Measurements from ENCODE around the gene SLCO2A1.

Gene SLCO2A1

DNA sequence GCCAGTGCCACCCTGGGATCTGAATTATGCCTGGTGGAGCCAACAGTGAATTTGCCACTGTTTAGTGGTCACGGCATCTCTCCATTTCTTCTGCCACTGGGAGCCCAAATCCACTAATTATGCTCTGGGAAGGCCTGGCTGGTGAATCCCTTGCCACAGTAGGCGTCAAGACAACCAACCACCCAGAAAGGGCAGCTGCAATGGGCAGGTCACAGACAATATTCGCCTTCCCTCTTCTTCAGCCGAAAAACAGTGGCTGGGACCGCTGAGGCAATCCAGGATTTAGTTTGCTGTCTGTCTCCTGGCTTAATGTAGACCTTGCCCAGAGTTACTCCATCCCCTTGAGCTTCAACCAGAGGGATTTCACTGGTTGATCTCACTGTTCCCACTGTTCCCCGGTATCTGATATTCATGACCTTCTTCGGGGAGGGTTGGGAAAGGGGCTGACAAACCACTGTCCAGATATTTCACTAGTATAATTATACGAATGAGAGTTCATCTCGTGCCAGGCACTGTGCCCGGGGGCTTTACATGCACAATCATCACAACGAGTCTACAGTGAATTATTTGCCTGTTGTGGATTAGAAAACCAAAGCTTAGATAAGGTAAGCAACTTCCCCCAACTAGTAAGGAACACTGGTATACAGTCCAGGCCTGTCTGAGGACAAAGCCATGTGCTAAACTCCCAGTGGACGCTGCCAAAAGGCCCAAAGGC is 84.2 kb downstream of the SLCO2A1 start:
- no peak for DNase-seq

DNA sequence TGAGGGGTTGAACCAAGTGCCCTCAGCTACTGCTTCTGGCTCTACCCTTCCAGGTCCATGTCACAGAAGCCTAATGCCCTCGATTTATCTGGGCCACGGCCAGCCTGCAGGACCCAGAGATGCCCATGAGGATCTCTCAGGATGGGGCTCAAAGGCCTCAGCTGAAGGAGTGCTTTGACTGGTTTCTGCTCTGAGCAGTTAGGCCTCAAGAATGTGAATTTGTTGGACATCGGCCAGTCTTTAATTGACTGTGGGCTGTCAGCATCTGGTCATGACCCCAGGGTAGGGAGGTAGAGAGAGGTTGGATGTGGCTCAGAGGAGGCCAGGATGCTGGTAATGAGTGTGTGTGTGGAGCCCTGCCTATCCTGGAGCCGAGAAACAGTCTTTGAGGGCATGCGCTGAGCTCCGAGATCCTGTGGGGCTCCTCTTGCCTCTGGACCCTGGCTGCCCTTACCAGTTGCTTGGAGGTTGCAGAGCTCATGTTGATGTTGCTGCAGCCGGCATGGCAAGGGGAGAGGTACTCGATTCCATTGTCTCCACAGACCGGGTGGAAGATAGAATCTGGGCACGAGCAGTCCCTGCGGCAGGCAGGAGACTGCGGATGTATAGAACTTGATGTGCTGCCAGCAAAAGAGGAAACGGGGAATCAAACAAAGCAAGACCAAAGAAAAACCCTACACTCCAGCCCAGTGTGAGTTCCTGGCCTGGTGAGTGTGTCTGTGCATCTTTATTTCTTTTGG is 84.9 kb downstream of the SLCO2A1 start:
- DNase-seq, result no peak

DNA sequence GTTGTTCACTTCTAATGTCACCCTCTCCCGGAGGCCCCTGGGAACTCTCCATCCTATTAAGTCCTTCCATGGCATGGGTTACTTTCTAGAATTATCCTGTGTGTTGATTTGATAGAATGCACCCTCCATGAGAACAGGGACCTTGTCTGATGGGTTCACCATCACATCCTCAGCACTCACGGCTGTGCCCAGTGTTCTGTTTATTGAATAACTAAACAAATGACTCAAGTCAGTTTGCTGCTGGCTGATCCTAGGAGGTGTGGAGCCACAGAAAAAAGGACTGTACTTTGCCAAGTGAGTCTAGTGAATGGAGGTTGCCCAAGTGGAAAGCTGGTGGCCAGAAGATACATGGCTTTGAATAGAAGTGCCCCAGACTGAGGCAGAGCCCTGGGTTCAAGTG is 85.5 kb downstream of the SLCO2A1 start:
- DNase-seq, result no peak

DNA sequence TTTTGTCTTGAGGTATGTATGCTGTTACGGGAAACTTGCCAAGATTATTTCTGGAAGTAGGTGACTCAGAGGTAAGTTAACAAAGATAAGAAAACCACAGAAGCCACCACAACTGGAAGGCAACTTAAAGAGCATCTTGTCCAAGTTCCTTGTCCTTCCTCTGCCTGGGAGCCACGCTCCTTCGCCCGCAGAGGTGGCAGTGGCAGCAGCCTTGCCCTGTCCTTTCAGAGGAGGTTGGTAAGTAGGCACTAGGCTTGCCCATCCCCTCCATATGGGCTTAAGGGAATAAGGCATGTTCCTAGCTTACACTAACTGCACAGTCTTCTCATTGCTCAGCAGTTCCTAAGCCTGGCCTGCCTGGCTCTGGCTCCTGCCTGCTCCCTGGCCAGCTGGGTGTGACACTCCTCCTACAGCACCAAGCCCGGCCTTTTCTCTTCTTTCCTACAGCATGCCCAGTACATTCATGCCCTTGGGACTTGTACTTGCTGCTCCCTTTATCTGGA is 86.0 kb downstream of the SLCO2A1 start:
- DNase-seq, result no peak

DNA sequence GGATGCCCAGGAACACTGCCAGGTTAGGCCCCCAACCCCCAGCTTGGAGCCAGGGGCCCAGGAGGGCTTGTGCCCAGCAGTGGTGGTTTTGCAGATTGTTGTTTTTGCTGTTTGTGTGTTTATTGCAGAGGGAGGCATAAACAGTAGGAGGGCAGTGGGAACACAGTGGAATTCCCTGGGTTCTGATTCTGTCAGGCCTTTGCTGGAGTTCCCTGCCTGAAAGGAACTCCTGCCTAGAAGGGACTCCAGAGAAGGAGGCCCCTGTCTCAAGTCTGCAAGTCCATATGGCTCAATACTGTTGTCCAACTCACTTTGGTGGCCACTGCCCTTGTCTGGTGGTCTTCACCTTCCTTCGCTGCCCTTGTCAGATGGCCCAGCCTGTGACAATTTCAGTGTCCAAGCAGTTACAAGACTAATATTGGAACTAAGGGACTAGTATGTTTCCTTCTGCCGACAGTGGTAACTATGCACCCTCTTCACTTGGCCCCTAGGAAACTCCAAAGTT is 86.6 kb downstream of the SLCO2A1 start:
- DNase-seq, result no peak

DNA sequence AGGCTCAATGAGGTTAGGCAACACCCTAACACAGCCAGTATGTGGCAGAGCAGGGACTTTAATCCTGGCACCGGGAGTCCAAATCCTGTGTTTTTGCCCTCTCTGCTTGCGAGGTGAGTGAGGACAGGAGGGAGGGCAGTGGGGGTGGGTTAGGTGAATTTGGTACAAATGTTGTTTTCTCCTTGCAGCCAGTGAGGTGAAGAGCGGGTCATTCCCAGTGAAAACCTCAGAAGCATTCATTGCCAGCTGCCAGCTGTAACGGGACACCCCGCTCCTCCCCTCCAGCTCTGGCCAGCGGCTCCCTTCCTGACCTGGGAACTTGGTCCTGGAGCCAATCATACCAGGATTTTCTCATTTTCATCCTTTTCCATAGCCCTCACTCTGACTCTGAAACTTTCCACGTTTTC is 88.3 kb downstream of the SLCO2A1 start:
- no peak for DNase-seq

DNA sequence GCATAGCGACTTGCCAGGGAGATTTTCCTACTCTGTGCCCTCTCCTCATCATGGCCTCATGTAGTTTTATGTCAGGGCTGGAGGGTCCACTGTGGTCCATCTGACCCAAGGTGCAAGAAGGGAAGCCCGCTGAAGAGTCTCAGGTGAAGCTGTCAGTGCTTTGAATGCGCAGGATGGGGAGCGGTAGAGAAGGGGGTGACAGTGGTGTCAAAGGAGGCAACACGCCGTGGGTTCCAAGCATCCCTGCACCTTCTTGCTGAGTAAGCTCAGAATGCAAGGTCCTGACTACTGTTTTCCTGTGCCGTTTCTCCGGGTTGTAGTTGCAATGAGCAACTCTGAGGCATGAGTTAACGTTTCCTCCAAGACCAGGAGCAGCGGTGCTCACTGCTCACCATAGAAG is 89.2 kb downstream of the SLCO2A1 start:
- no peak for DNase-seq

DNA sequence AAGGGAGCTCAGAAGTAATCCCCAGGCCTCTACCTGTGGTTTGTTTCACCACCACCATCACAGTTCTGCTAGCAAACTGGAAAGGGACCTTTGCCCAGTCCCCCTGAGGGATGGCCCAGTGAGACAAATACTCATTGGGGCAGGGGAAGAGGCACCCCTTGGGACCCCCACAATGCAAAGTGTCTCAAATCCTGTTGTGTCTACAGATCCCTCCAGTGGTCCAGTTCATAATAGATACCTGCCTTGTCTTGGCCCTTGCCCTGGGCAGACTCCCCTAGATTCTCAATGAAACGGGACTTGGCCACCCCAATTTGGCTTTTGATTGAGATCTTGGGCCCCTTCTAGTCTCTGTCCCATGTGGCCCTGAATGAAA is 90.3 kb downstream of the SLCO2A1 start:
- no peak for DNase-seq

DNA sequence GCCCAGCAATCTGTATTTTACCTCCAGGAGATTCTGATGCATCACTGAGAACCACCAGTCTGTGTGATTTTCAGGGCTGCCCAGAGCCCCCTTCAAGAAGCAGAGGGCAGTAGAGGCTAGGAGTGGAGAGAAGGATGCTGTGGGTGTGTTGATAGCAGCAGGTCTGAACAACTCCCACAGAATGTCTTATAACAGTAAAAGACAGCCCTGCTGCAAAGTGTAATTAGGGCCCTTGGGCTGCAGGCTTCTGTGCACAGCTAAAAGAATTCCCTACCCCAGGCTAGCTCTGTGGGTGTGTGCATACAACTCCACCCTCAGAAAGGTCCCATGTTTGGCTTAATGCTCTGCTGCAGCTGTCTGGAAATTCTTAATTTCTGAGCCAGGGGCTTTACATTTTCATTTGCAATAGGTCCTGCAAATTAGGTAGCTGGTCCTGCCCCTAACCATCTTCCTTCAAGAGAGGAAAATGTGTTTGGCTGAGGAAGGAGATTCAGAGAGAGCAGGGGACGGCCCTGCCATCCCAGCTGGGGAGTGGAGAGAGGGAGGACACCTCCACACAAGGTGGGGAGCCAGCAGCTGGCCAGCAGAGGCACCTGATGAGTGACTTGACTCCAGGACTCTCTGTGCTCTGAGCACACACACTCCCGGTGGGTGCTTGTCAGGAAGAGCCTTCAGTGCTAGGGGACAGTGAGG is 90.8 kb downstream of the SLCO2A1 start:
- DNase-seq, result no peak

DNA sequence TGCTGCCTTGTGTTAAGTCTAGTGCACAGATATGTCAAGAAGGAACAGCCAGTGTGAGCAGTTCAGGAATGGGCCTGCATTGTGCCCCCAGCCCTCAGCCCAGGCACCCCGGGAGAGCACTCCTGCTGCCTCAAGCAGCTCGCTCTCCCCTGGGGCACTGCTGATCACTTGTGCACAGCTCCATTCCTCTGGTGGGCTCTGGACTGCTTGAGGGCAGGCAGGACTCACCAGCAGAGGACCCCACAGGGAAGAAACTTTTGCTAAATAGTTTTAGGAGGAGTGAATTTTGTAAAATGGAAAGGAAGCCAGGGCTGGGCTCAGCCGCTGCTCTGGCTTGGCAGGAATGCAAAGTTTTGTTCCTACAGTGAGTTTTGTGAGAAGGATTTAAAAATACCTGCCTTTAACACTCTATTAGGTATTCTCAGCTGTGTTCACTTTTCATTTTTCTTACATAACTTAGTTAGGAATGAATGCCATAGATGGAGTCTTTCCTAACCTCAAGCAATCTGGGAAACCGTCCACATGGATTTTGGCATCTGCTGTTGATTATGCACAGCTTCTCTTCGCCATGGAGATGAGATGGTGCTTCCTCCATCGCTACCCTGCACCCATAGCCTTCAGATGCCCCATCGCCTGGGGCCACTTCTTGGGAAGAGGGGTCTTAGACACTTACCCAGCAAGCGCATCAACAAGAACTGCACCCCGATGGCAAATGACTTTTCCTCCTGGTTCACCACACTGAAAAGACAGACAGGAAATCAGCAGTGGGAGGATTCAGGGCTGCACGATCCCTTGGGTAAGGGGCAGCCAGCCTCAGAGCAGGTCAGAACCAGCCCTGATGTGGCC is 91.7 kb downstream of the SLCO2A1 start:
- DNase-seq, result no peak

DNA sequence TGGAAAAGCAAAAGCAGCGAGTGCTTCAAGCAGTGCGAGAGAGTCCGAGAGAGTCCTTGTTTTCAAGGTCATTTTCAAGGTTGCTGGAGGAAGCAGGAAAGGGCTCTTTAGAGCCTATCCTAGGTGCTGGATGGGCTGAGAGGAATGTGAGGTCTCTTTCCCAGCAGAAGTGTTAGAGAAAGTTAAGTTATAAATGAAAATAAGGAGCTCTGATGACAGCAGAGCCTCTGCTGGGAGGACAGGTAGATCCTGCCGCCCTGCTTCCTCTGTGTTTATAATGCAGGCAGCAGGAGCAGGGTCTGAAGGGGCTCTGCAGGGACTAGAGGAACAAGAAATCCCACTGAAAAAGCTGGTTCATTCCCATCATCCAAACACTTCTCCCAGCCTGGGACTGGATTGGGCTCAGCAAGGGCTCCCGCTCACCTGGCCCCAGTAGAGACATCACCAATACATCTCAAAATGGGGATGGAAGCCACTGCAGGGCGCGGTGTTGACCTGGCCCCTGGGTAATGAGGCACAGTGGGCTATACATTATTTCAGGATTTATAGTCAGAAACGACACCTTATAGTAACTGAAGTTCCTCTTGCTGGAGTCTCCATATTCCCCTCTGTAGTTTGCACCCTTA is 92.6 kb downstream of the SLCO2A1 start:
- DNase-seq, result no peak

DNA sequence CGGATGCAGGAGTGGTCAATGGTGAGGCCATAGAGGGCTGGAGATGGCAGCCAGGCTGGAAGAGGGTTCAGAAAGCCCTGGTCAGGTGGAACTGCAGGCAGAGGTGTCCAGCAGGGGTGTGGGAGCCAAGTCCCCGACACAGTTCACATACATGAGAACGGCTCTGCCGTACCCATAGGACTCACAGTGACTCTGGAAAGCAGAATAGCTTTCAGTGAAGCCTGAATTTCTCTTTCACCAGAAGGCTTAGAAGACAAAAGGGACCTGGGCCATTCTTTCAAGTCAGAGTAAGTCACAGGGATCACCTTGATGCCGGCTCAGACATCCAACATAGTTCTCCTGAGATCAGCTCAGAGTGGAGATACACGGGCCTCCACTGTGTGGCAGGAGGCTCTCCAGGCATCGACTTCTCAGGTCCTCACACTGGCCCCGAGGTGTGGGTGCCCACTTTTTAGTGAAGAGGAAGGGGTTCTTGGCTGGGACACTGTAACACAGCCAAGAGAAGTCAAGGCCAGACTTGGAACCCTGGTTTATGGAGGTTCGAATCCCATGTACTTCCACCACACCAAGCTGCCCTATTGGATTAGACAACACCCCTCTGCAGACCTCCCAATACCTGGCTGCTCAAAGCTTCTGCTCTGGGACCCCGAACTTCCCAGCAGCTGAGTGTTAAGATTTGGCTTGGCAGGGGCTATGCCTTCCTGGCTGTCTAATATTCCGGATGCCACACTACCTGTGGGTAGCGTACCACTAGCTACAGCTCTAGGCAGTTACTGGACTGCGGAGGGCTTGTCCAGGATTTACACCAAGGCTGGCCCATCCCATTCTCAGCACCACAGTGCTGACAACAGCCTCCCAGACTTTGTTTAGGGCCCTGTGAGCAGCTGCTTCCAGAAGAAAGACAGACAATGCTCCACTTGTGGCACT is 93.6 kb downstream of the SLCO2A1 start:
- DNase-seq, result no peak

DNA sequence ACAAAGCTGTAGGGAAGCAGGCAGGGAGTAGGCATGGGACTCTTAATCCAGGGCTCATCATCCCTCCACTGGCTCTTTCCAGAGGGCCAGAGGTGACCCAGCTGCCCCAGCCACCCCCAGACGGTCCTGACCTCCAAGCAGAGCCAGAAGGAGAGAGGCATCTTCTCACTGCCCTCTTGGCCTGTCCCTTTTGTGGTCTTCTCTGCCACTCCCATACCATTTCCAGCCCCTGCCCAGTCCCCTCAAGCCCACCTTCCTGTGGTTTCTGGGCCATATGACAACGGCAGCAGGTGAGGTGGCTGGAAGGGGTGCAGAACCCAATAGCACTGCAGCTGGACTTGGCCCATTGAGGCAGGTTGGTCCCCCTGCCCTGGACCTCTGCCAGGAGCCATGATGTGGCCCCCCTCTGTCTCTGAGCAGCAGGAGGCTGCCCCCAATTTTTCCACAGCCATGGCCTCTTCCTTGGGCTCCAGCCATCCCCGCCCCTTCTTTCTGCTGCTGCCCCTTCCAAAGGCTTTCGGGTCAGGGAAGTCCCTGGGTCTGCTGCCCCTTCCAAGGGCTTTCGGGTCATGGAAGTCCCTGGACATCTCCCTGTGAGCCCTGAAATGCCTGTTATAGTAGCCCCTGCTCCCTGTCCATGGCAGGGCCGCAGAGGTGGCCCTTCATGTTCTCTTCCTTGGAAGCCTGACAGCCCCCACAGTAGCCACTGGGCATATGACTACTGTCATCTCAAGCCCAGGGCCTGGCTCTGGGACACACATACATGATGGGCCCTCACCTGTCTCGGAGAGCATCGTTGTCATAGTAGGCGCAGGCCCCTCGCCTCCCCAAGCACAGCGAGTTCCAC is 94.5 kb downstream of the SLCO2A1 start:
- no peak for DNase-seq

DNA sequence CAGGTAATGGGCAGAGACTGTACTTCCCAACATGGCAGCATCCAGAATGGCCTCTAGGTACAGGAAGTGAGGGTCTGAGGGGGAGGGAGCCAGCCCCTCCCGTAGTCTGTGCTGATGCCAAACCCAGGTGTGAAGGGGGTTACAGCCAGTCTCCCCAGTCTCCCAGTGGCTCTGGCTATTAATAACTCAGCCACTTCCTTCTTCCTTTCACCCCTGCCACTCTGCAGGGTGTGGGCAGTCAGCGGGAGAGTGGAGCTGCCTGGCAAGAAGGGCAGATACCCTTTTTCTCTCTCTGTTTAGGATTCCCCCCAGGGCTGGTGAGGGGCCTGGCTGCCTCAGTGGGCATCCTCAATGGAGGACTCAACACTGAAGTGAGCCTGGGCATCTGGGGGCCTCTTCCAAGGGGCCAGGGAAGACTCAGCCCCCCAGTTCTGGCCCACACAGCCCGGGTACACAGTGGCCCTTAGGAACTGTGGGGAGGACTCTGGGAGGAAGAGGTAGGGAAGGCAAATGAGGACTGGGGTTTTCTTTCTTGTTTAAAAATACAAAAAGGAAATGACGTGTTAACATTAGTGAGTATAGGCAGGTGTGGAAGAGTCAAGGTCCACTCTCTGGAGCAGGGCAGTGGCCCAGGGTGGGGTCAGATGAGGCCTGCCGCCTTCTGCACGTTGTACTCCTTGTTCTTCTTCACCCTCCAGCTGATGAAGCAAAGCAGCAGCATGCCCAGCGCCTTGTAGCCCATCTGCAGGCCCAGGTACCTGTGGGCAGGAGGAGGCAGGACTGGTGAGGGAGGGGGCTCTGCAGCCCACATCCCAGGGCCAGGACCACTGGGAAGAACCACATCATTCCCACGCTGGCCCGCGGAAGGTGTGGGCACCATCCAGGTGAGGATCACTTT is 95.4 kb downstream of the SLCO2A1 start:
- DNase-seq, result no peak

DNA sequence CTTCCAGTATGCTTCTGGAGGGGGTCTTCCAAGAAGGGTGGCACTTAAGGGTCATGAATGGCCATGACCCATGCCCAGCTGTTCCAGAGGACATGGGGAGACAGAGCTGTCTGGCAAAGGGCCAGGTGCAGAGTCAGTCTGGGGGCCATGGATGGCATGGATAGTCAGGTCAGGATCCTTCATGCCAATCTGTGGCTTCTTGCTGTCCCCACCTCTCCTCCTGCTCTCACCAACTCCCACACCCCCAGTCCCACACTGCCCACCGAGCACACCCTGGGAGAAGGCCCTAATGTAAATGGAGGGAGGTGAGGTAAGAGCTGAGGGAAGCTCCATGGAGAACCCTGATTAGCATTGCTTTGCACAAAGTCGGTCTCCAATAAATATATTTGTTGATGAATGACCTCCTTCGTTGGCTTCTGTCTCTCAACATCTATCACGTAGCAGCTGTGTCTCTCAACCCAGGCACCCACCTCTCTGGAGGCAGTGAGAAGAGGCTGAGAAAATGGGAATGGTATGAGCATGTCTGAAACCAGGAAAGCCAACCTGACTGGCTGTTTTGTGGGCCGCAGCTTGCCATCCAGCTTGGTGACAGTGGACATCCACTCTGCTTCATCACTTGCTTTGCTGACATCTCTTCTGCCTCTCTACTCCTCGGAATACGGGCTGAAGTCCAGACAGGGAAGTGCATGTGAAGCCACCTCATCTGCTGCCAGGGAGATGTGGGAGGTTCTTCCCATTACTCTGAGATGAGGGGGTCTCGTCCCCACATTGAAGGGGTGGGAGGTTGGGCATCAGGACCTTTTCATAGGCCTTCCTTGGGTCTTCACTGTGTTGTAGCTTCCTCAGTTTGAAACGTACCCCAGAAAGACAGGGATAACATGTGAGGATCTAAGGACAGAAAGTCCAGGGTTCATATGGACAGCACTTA is 96.4 kb downstream of the SLCO2A1 start:
- no peak for DNase-seq

DNA sequence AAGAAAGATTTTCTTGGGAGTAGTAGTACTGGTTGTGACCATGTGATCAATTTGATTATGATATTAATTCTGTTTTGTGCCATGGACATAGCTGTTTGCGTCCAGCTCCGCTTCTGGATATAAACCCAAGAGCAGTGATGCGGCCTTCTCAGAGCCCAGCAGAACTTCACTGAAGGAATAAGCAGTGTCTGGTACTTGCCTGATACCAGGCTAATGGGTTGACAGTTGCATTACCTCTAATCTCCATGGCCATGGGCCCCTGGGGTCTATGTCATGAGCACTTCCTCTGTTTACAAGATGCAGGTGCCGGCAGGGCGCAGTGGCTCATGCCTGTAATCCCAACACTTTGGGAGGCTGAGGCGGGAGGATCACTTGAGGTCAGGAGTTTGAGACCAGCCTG is 97.7 kb downstream of the SLCO2A1 start:
- no peak for DNase-seq

DNA sequence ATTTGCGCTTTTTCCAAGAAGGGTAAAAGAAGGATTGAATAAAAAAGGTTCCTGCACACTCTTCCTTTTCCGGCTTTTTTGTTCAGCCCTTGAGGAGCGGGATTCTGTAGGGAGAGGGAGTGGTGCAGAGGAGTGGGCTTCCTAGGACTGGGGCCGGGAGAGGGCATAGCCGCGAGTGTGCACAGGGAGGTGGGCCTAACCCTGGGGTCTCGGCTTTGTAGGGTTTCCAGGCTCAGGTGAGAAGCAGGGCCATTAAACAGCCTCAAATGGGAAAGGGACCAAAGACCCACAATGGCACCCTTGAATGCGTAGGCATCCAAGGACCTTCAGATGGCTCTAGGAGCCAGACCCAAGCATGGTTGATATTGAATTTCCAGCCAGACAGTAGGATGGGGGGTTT is 98.6 kb downstream of the SLCO2A1 start:
- no peak for DNase-seq
